ENCODE measurements around the gene SEC14L5.
A peak's percentile ranks its signal among the peaks of the same experiment; 100 is the strongest.
"Not testable (repeated sequence)": the region's sequence is repeated elsewhere in the genome, so short reads cannot be mapped to it uniquely, and the experiment has no call there.

The SEC14L5 gene

GRCh38 chr16:4948903-4949766 is 9.0 kb upstream of the SEC14L5 start:
- DNase-seq (ENCODE audit: insufficient read length, low spot score) (no peak), FAIRE-seq (no peak)

GRCh38 chr16:4949986-4950385 is 8.1 kb upstream of the SEC14L5 start:
- FAIRE-seq = no peak

GRCh38 chr16:4951583-4951982 is 6.5 kb upstream of the SEC14L5 start:
- not testable (repeated sequence) for DNase-seq (ENCODE audit: insufficient read length, low spot score); FAIRE-seq

More at GRCh38 chr16:4949986-4950385, 8.1 kb upstream of the SEC14L5 start:
- no peak for DNase-seq (ENCODE audit: insufficient read length, low spot score)

- no peak for FAIRE-seq
- no peak for DNase-seq (ENCODE audit: insufficient read length, low spot score)
Measured at GRCh38 chr16:4954714-4955113, 3.4 kb upstream of the SEC14L5 start.

- DNase-seq (ENCODE audit: insufficient read length, low spot score) (no peak), FAIRE-seq (no peak)
Measured at GRCh38 chr16:4957420-4957719, 760 bp upstream of the SEC14L5 start.

GRCh38 chr16:4958510-4959438 is 644 bp downstream of the SEC14L5 start:
- FAIRE-seq = peak; percentile 68
- no peak for DNase-seq (ENCODE audit: insufficient read length, low spot score)

GRCh38 chr16:4960579-4960978 is 2.4 kb downstream of the SEC14L5 start:
- DNase-seq (ENCODE audit: insufficient read length, low spot score) = no peak
- FAIRE-seq = no peak

GRCh38 chr16:4962716-4963115 is 4.6 kb downstream of the SEC14L5 start:
- FAIRE-seq (no peak), DNase-seq (ENCODE audit: insufficient read length, low spot score) (no peak)

- not testable (repeated sequence) for DNase-seq (ENCODE audit: insufficient read length, low spot score); FAIRE-seq
Measured at GRCh38 chr16:4963527-4963926, 5.4 kb downstream of the SEC14L5 start.

GRCh38 chr16:4966736-4967453 is 8.8 kb downstream of the SEC14L5 start:
- DNase-seq (ENCODE audit: insufficient read length, low spot score) = no peak
- no peak for FAIRE-seq

- DNase-seq (ENCODE audit: insufficient read length, low spot score); FAIRE-seq: not testable (repeated sequence)
Measured at GRCh38 chr16:4968278-4968677, 10.1 kb downstream of the SEC14L5 start.

GRCh38 chr16:4968879-4969483 is 10.9 kb downstream of the SEC14L5 start:
- DNase-seq (ENCODE audit: insufficient read length, low spot score) (no peak), FAIRE-seq (no peak)

- no peak for FAIRE-seq
Measured at GRCh38 chr16:4970010-4970409, 11.9 kb downstream of the SEC14L5 start.

GRCh38 chr16:4972938-4973587 is 14.9 kb downstream of the SEC14L5 start:
- FAIRE-seq = no peak

More at GRCh38 chr16:4970010-4970409, 11.9 kb downstream of the SEC14L5 start:
- no peak for DNase-seq (ENCODE audit: insufficient read length, low spot score)

GRCh38 chr16:4976079-4976478 is 17.9 kb downstream of the SEC14L5 start:
- DNase-seq (ENCODE audit: insufficient read length, low spot score) (no peak), FAIRE-seq (no peak)

More at GRCh38 chr16:4972938-4973587, 14.9 kb downstream of the SEC14L5 start:
- no peak for DNase-seq (ENCODE audit: insufficient read length, low spot score)

GRCh38 chr16:4976611-4977145 is 18.5 kb downstream of the SEC14L5 start:
- DNase-seq (ENCODE audit: insufficient read length, low spot score) = no peak
- FAIRE-seq = no peak

- no peak for FAIRE-seq
- no peak for DNase-seq (ENCODE audit: insufficient read length, low spot score)
Measured at GRCh38 chr16:4979164-4979563, 21.0 kb downstream of the SEC14L5 start.

- no peak for FAIRE-seq
- DNase-seq (ENCODE audit: insufficient read length, low spot score) = no peak
Measured at GRCh38 chr16:4979736-4980660, 21.9 kb downstream of the SEC14L5 start.

GRCh38 chr16:4980691-4981090 is 22.6 kb downstream of the SEC14L5 start:
- FAIRE-seq (no peak), DNase-seq (ENCODE audit: insufficient read length, low spot score) (no peak)
